ENCODE results near the gene FBXL3. TPM values are rescaled to one million over a fixed set of nuclear protein-coding genes. Genes with fewer than 3 reads are reported as not detected.

The FBXL3 gene
- total and polyA plus RNA-seq, 8 donors = 7.5 to 23.8 (median 14.5) TPM

DNA sequence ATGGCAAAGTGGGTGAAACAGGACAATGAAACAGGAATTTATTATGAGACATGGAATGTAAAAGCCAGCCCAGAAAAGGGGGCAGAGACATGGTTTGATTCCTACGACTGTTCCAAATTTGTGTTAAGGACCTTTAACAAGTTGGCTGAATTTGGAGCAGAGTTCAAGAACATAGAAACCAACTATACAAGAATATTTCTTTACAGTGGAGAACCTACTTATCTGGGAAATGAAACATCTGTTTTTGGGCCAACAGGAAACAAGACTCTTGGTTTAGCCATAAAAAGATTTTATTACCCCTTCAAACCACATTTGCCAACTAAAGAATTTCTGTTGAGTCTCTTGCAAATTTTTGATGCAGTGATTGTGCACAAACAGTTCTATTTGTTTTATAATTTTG lies 26.5 kb downstream of the FBXL3 start:
- TF ChIP-seq, protein P1, sequence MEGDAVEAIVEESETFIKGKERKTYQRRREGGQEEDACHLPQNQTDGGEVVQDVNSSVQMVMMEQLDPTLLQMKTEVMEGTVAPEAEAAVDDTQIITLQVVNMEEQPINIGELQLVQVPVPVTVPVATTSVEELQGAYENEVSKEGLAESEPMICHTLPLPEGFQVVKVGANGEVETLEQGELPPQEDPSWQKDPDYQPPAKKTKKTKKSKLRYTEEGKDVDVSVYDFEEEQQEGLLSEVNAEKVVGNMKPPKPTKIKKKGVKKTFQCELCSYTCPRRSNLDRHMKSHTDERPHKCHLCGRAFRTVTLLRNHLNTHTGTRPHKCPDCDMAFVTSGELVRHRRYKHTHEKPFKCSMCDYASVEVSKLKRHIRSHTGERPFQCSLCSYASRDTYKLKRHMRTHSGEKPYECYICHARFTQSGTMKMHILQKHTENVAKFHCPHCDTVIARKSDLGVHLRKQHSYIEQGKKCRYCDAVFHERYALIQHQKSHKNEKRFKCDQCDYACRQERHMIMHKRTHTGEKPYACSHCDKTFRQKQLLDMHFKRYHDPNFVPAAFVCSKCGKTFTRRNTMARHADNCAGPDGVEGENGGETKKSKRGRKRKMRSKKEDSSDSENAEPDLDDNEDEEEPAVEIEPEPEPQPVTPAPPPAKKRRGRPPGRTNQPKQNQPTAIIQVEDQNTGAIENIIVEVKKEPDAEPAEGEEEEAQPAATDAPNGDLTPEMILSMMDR (IDR thresholded peaks at IDR 0.05) = no peak
- WGBS, 2 donors = 38 to 46% methylated on average over 1 of the region's 1 CpG
- H3K36me3 ChIP-seq = peaks cover 0 to 3% (median 0%) of the 10 kb centered on the region in 3 donors
- H3K9me3 ChIP-seq = no peaks in the 10 kb centered on the region
- H3K4me1 ChIP-seq = peaks cover 7 to 24% (median 20%) of the 10 kb centered on the region in 3 donors
- H3K4me3 ChIP-seq = no peak overlapping the region
- intact Hi-C loops (cut with DNase I) = no loop called here
- H3K27me3 ChIP-seq = no peaks in the 10 kb centered on the region
- DNase-seq = no peak
- FAIRE-seq = no peak
- peak in 2 of 4 donors; percentile 29 to 33 for ATAC-seq
- no peak overlapping the region for H3K27ac ChIP-seq

DNA sequence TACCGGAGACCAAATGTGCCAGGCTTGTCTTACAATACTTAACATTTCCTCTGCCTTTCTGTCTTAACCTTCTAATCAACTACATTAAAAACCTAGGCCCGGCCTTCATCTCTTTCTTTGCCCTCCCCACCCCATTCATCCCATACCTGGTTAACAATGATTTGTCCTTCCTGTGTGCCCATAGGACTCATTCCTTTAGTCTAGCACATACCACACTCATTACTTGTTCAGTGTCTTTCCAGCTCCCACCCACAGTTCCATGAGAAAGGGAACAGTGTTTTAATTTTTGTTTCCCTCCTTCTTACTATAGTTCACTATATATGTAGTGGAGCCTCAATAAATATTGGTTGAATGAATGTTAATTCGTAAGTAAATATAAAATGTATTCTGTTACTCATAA lies 32.7 kb downstream of the FBXL3 start:
- H3K27ac ChIP-seq = no peak overlapping the region
- WGBS, 2 donors = 96 to 99% methylated on average over 3 of the region's 3 CpGs
- no peak for FAIRE-seq

DNA sequence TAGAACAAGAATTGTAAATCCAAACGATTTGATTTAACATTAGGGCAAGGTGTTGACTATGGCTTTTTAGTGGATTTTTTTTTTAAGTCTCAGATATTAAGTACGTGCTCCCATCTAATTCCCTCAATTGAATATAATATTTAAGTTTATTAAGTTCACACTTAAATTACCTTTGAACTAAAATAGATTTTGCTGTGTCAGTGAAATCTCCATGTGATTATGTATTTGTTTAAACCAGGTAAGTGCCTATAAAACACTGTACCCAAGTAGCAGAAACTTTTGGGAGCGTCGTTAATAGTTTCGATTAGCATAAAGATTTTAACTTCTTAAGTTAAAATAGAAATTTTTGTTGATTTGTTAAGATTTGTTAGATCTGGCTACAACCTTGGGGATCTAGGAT lies 33.5 kb downstream of the FBXL3 start:
- no peak overlapping the region for H3K4me3 ChIP-seq
- WGBS, 2 donors = 76 to 79% methylated on average over 5 of the region's 5 CpGs
- FAIRE-seq (no peak), ATAC-seq (no peak), DNase-seq (no peak)
- H3K27me3 ChIP-seq = no peaks in the 10 kb centered on the region
- no peak overlapping the region for H3K27ac ChIP-seq
- H3K36me3 ChIP-seq = no peaks in the 10 kb centered on the region
- intact Hi-C loops (cut with DNase I) = no loop called here
- peaks cover 4 to 9% (median 9%) of the 10 kb centered on the region in 3 donors for H3K4me1 ChIP-seq
- no peaks in the 10 kb centered on the region for H3K9me3 ChIP-seq
- TF ChIP-seq, protein P1 (IDR thresholded peaks at IDR 0.05) = no peak

More for the DNA sequence above, 32.7 kb downstream of the FBXL3 start:
- Histone ChIP-seq H3K9me3 (no peaks in the 10 kb centered on the region), H3K4me3 (no peak overlapping the region), H3K36me3 (no peaks in the 10 kb centered on the region), H3K27me3 (no peaks in the 10 kb centered on the region), H3K4me1 (peaks cover 7 to 9% (median 9%) of the 10 kb centered on the region in 3 donors)
- ATAC-seq (no peak), DNase-seq (no peak)
- intact Hi-C loops (cut with DNase I) = no loop called here
- TF ChIP-seq, protein P1 (IDR thresholded peaks at IDR 0.05) = no peak

DNA sequence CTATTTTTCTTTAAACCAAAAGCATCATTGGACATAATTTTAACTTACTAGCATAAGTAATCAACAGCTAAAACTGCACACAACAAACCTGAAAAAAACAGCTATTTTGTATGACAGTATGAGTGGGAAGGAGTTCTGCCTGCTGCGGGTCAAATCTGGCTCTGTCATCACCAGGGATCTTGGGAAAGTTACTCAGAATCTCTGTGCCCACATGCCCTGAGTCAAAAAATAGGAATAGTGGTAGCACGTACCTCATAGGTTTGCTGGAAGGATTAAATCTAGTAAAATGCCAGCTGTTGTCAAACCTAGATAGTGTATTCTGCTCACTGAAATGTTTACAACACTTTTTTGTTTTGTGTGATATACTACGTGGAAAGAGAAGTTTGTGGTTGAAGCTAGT lies 33.9 kb downstream of the FBXL3 start:
- no peaks in the 10 kb centered on the region for H3K36me3 ChIP-seq
- H3K9me3 ChIP-seq = no peaks in the 10 kb centered on the region
- TF ChIP-seq, protein P1 (IDR thresholded peaks at IDR 0.05) = no peak
- intact Hi-C loops (cut with DNase I) = no loop called here
- ATAC-seq (no peak), DNase-seq (no peak), FAIRE-seq (no peak)
- 19 to 32% methylated on average over 3 of the region's 3 CpGs for WGBS, 2 donors
- H3K4me1 ChIP-seq = peaks cover 0 to 9% (median 9%) of the 10 kb centered on the region in 3 donors
- H3K4me3 ChIP-seq = peak overlapping the region; percentile 58 to 90 (median 70)
- no peaks in the 10 kb centered on the region for H3K27me3 ChIP-seq
- H3K27ac ChIP-seq = peak overlapping the region in 1 of 4 donors; percentile 93

DNA sequence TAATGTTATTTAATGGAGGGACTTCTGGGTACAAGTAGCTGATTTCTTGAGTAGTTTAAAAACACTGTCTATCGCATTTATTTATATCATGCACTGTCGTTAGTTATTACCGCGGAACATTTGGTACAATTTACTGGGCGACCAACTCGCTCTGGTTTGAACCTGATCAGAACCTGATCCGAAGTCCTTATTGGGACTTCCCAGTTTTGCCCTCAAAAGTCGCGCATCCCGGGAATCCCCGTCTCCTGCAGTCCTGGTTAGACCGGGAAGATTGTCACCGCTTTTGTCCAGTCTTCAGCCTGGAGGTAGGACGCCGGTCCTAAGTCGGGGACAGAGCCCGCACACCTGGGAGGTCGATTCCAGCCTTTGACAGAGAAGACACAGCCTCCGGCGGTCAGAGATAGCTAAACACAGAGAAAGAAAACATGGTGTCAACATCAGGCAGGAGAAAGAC lies 34.4 kb downstream of the FBXL3 start:
- Histone ChIP-seq H3K4me3 (peak overlapping the region; percentile 58 to 90 (median 70)), H3K9me3 (no peaks in the 10 kb centered on the region), H3K27ac (peak overlapping the region; percentile 49 to 93 (median 88)), H3K36me3 (no peaks in the 10 kb centered on the region), H3K27me3 (no peaks in the 10 kb centered on the region), H3K4me1 (peaks cover 0 to 9% (median 9%) of the 10 kb centered on the region in 3 donors)
- TF ChIP-seq, protein P1 (IDR thresholded peaks at IDR 0.05) = no peak
- no peak for FAIRE-seq
- DNase-seq = peak in 5 of 6 donors; percentile 16 to 67 (median 29)
- peak; percentile 8 to 49 (median 37) for ATAC-seq
- WGBS, 2 donors = 1% methylated on average over 20 of the region's 20 CpGs
- intact Hi-C loops (cut with DNase I) = no loop called here

Data from pancreas (tissue), 10 donors.